Astrocyte (in vitro differentiated cells and primary cell): ENCODE results near the gene PEA15. TPM values are rescaled to one million over a fixed set of nuclear protein-coding genes. Genes with fewer than 3 reads are reported as not detected.

ENCODE experiments used
- DNase-seq: peaks from one replicate; pipeline ENCODE4 v3.0.0-alpha.2; 2010; ENCODE audit warnings: low read depth
- FAIRE-seq: peaks from 2 replicates; lab custom pipeline; 2011; peaks lifted over from hg19 to GRCh38; lab: Jason Lieb, UNC
- H2AFZ ChIP-seq: 2 replicates; pipeline ENCODE4 v1.6.0; 2012; ENCODE audit warnings: low read depth, low read length, inconsistent platforms
- H3K27ac ChIP-seq: 2 replicates; pipeline ENCODE4 v1.5.1; 2011; ENCODE audit warnings: low read depth, low read length, inconsistent platforms
- H3K27me3 ChIP-seq: 2 replicates; pipeline ENCODE4 v1.6.0; 2011; ENCODE audit warnings: low read length, inconsistent platforms; ENCODE audit not compliant: insufficient read depth
- H3K36me3 ChIP-seq: 2 replicates; pipeline ENCODE4 v1.5.1; 2011; ENCODE audit warnings: low read length, inconsistent platforms; ENCODE audit not compliant: insufficient read depth
- H3K4me1 ChIP-seq: 2 replicates; pipeline ENCODE4 v1.5.1; 2011; ENCODE audit warnings: low read length, inconsistent platforms; ENCODE audit not compliant: insufficient read depth
- H3K4me2 ChIP-seq: 2 replicates; pipeline ENCODE4 v1.6.0; 2012; ENCODE audit warnings: low read length, inconsistent platforms
- H3K4me3 ChIP-seq: 2 replicates; pipeline ENCODE4 v1.5.1; 2011; ENCODE audit warnings: low read depth, mild to moderate bottlenecking, low read length, inconsistent platforms; ENCODE audit not compliant: insufficient read depth
- H3K79me2 ChIP-seq: 2 replicates; pipeline ENCODE4 v1.6.0; 2012; ENCODE audit warnings: mild to moderate bottlenecking, low read length, inconsistent platforms; ENCODE audit not compliant: insufficient read depth
- H3K9ac ChIP-seq: 2 replicates; pipeline ENCODE4 v1.6.0; 2012; ENCODE audit warnings: mild to moderate bottlenecking, low read length, inconsistent platforms
- H3K9me3 ChIP-seq: 2 replicates; pipeline ENCODE4 v1.5.1; 2012; ENCODE audit warnings: low read depth, mild to moderate bottlenecking, low read length, inconsistent platforms; ENCODE audit not compliant: insufficient read depth
- H4K20me1 ChIP-seq: 2 replicates; pipeline ENCODE4 v1.6.0; 2012; ENCODE audit warnings: low read length, inconsistent platforms; ENCODE audit not compliant: insufficient read depth
- H3K27ac Mint-ChIP-seq: one replicate; pipeline ENCODE4 v1.8.0; 2021; ENCODE audit warnings: mild to moderate bottlenecking, mixed read lengths; ENCODE audit not compliant: unreplicated experiment
- H3K27me3 Mint-ChIP-seq: one replicate; pipeline ENCODE4 v1.8.0; 2021; ENCODE audit warnings: low read depth, mixed read lengths; ENCODE audit not compliant: unreplicated experiment
- H3K36me3 Mint-ChIP-seq: one replicate; pipeline ENCODE4 v1.8.0; 2021; ENCODE audit warnings: low read depth, mixed read lengths; ENCODE audit not compliant: unreplicated experiment
- H3K4me1 Mint-ChIP-seq: one replicate; pipeline ENCODE4 v1.8.0; 2021; ENCODE audit warnings: low read depth, mixed read lengths; ENCODE audit not compliant: unreplicated experiment
- H3K4me3 Mint-ChIP-seq: one replicate; pipeline ENCODE4 v1.8.0; 2021; ENCODE audit warnings: mild to moderate bottlenecking, moderate library complexity, mixed read lengths; ENCODE audit not compliant: unreplicated experiment
- H3K9me3 Mint-ChIP-seq: one replicate; pipeline ENCODE4 v1.8.0; 2021; ENCODE audit warnings: mild to moderate bottlenecking, mixed read lengths; ENCODE audit not compliant: unreplicated experiment
- CTCF ChIP-seq: IDR thresholded peaks from 2 replicates; pipeline ENCODE4 v1.5.1; 2011; ENCODE audit warnings: low read depth, mild to moderate bottlenecking, inconsistent platforms, low read length, moderate library complexity; ENCODE audit not compliant: insufficient read depth
- EZH2 ChIP-seq: IDR thresholded peaks from 2 replicates; pipeline ENCODE4 v1.6.1; 2012; ENCODE audit warnings: mild to moderate bottlenecking, low read length, inconsistent platforms; ENCODE audit not compliant: insufficient read depth
- total RNA-seq: library from RNA; stranded (reverse); gene quantifications from 2 replicates; pipeline ENCODE4 v1.2.1, GENCODE V29; 2021

The PEA15 gene
- total RNA-seq, 1 donor from 2014 or later = 470 TPM

- no peak overlapping the region for H2AFZ ChIP-seq
- H3K36me3 ChIP-seq = no peaks in the 10 kb centered on the region
- Mint-ChIP-seq H3K27me3 (peaks cover 4% of the 10 kb centered on the region), H3K27ac (no peak overlapping the region), H3K4me1 (peaks cover 11% of the 10 kb centered on the region), H3K4me3 (no peak overlapping the region), H3K36me3 (no peaks in the 10 kb centered on the region), H3K9me3 (no peaks in the 10 kb centered on the region)
- no peak for FAIRE-seq
- H3K9me3 ChIP-seq = no peaks in the 10 kb centered on the region
- H3K27me3 ChIP-seq = no peaks in the 10 kb centered on the region
- no peaks in the 10 kb centered on the region for H3K79me2 ChIP-seq
- H3K27ac ChIP-seq = no peak overlapping the region
- no peak overlapping the region for H3K9ac ChIP-seq
- no peak for DNase-seq
- H4K20me1 ChIP-seq = no peaks in the 10 kb centered on the region
- no peaks in the 10 kb centered on the region for H3K4me1 ChIP-seq
- no peak overlapping the region for H3K4me2 ChIP-seq
- TF ChIP-seq EZH2 = no peak
- TF ChIP-seq CTCF = no peak
- H3K4me3 ChIP-seq = no peak overlapping the region
These were observed 45.3 kb upstream of the PEA15 start for GRCh38 chr1:160159846-160160245.

GRCh38 chr1:160161965-160162705 lies 43.0 kb upstream of the PEA15 start:
- H3K9me3 ChIP-seq = no peaks in the 10 kb centered on the region
- no peaks in the 10 kb centered on the region for H3K36me3 ChIP-seq
- TF ChIP-seq EZH2 (no peak), CTCF (peak; percentile 23)
- no peaks in the 10 kb centered on the region for H3K36me3 Mint-ChIP-seq
- peaks cover 12% of the 10 kb centered on the region for H3K4me1 Mint-ChIP-seq
- H3K9ac ChIP-seq = no peak overlapping the region
- no peaks in the 10 kb centered on the region for H3K9me3 Mint-ChIP-seq
- no peak overlapping the region for H3K4me3 ChIP-seq
- no peak overlapping the region for H3K4me3 Mint-ChIP-seq
- H3K27ac ChIP-seq = no peak overlapping the region
- DNase-seq = no peak
- H2AFZ ChIP-seq = peak overlapping the region; percentile 26
- peak overlapping the region; percentile 13 for H3K27ac Mint-ChIP-seq
- no peaks in the 10 kb centered on the region for H3K4me1 ChIP-seq
- H3K4me2 ChIP-seq = no peak overlapping the region
- no peaks in the 10 kb centered on the region for H3K79me2 ChIP-seq
- H4K20me1 ChIP-seq = no peaks in the 10 kb centered on the region
- FAIRE-seq = no peak
- H3K27me3 ChIP-seq = peaks cover 2% of the 10 kb centered on the region
- H3K27me3 Mint-ChIP-seq = peaks cover 5% of the 10 kb centered on the region

- TF ChIP-seq EZH2 (no peak), CTCF (no peak)
- Histone ChIP-seq H3K27me3 (peaks cover 2% of the 10 kb centered on the region), H3K4me3 (no peak overlapping the region), H3K4me2 (no peak overlapping the region), H3K9me3 (no peaks in the 10 kb centered on the region), H3K4me1 (no peaks in the 10 kb centered on the region), H3K9ac (no peak overlapping the region), H3K27ac (no peak overlapping the region), H3K36me3 (no peaks in the 10 kb centered on the region), H3K79me2 (no peaks in the 10 kb centered on the region), H2AFZ (no peak overlapping the region), H4K20me1 (no peaks in the 10 kb centered on the region)
- H3K4me1 Mint-ChIP-seq = peaks cover 14% of the 10 kb centered on the region
- H3K9me3 Mint-ChIP-seq = no peaks in the 10 kb centered on the region
- peaks cover 5% of the 10 kb centered on the region for H3K27me3 Mint-ChIP-seq
- DNase-seq (no peak), FAIRE-seq (no peak)
- no peaks in the 10 kb centered on the region for H3K36me3 Mint-ChIP-seq
- no peak overlapping the region for H3K4me3 Mint-ChIP-seq
- no peak overlapping the region for H3K27ac Mint-ChIP-seq
These were observed 42.3 kb upstream of the PEA15 start for GRCh38 chr1:160162931-160163330.
